Stomach (tissue), 4 donors: Measurements from ENCODE around the gene KCNK10.

Source experiments
- CTCF ChIP-seq, 7 experiments: fragments of 450-650 bp in 4 of 7; fragments of 200-600 bp in 3 of 7; sonication (generic) in 3 of 7; IDR thresholded peaks; one replicate each; pipeline ENCODE4 v1.5.1; 2016 to 2019; ENCODE audit warnings: antibody characterized with exemption in 7 of 7, control low read depth in 2 of 7, mild to moderate bottlenecking in 1 of 7
- EP300 ChIP-seq: sonication (generic); formaldehyde crosslinking; IDR thresholded peaks from one replicate; pipeline ENCODE4 v1.6.1; 2017; ENCODE audit warnings: antibody characterized with exemption
- POLR2A ChIP-seq, 4 donors: fragments of 450-650 bp; IDR thresholded peaks; one replicate each; pipeline ENCODE4 v1.6.1; 2016; ENCODE audit warnings: antibody characterized with exemption in 4 of 4, control low read depth in 2 of 4, mild to moderate bottlenecking in 1 of 4, moderate library complexity in 1 of 4
- POLR2AphosphoS5 ChIP-seq, 3 donors: sonication (generic); formaldehyde crosslinking; IDR thresholded peaks; one replicate each; pipeline ENCODE4 v1.6.1; 2016; ENCODE audit warnings: antibody characterized with exemption in 3 of 3

- no peak for TF ChIP-seq POLR2AphosphoS5 (IDR thresholded peaks at IDR 0.05)
- TF ChIP-seq POLR2A (IDR thresholded peaks at IDR 0.05): no peak
- TF ChIP-seq CTCF (IDR thresholded peaks at IDR 0.05): no peak
- TF ChIP-seq EP300: no peak
Observed at GRCh38 chr14:88137327-88137726, 185.7 kb downstream of the KCNK10 start.
